Mesendoderm (in vitro differentiated cells): ENCODE results near the gene SERINC3.

Experiments
- DNase-seq: peaks from one replicate; pipeline ENCODE4 v3.0.0; 2013
- H2AK5ac ChIP-seq: 2 replicates; pipeline ENCODE4 v1.6.1; 2013; ENCODE audit warnings: low read length, inconsistent platforms
- H2BK120ac ChIP-seq: 2 replicates; pipeline ENCODE4 v1.6.1; 2013; ENCODE audit warnings: low read depth, mild to moderate bottlenecking, low read length, moderate library complexity, mixed read lengths
- H2BK15ac ChIP-seq: replicated peaks from 2 replicates; pipeline ENCODE4 v1.6.1; 2013; ENCODE audit warnings: low read depth, mild to moderate bottlenecking, moderate library complexity
- H2BK5ac ChIP-seq: 2 replicates; pipeline ENCODE4 v1.6.1; 2013; ENCODE audit warnings: low read length, inconsistent platforms
- H3K18ac ChIP-seq: 2 replicates; pipeline ENCODE4 v1.6.1; 2013; ENCODE audit warnings: mild to moderate bottlenecking, low read length, mixed read lengths
- H3K23ac ChIP-seq: one replicate; pipeline ENCODE4 v1.6.1; 2013; ENCODE audit warnings: low read length
- H3K27ac ChIP-seq: 2 replicates; pipeline ENCODE4 v1.5.1; 2013; ENCODE audit warnings: low read depth, mild to moderate bottlenecking, inconsistent platforms, low read length, moderate library complexity
- H3K27me3 ChIP-seq: 2 replicates; pipeline ENCODE4 v1.6.1; 2013; ENCODE audit warnings: low read length, control low read depth, mild to moderate bottlenecking, inconsistent platforms; ENCODE audit not compliant: insufficient read depth, poor library complexity
- H3K36me3 ChIP-seq: 2 replicates; pipeline ENCODE4 v1.6.1; 2013; ENCODE audit warnings: low read length, inconsistent platforms; ENCODE audit not compliant: control insufficient read depth, insufficient read depth
- H3K4ac ChIP-seq: one replicate; pipeline ENCODE4 v1.6.1; 2013; ENCODE audit warnings: low read depth, mild to moderate bottlenecking, low read length, moderate library complexity
- H3K4me1 ChIP-seq: 2 replicates; pipeline ENCODE4 v1.6.1; 2013; ENCODE audit warnings: low read depth, low read length, inconsistent platforms; ENCODE audit not compliant: control insufficient read depth
- H3K4me2 ChIP-seq: 2 replicates; pipeline ENCODE4 v1.6.1; 2013; ENCODE audit warnings: low read length
- H3K4me3 ChIP-seq: 2 replicates; pipeline ENCODE4 v1.5.1; 2013; ENCODE audit warnings: mild to moderate bottlenecking, low read length
- H3K56ac ChIP-seq: one replicate; pipeline ENCODE4 v1.6.1; 2013; ENCODE audit warnings: low read length
- H3K79me1 ChIP-seq: 2 replicates; pipeline ENCODE4 v1.6.1; 2013; ENCODE audit warnings: low read length, inconsistent platforms
- H3K79me2 ChIP-seq: 2 replicates; pipeline ENCODE4 v1.6.1; 2013; ENCODE audit warnings: mild to moderate bottlenecking, low read length; ENCODE audit not compliant: control insufficient read depth, insufficient read depth
- H3K9ac ChIP-seq: 2 replicates; pipeline ENCODE4 v1.6.1; 2013; ENCODE audit warnings: low read length, inconsistent platforms
- H4K5ac ChIP-seq: one replicate; pipeline ENCODE4 v1.6.1; 2013; ENCODE audit warnings: low read length
- H4K8ac ChIP-seq: one replicate; pipeline ENCODE4 v1.6.1; 2013; ENCODE audit warnings: low read depth, mild to moderate bottlenecking, control low read depth, low read length, moderate library complexity
- WGBS: extraction: QIAGEN DNeasy Blood & Tissue Kit; methylation state at CpG from one replicate; pipeline ENCODE4 v1.1.7; 2013; ENCODE audit warnings: low lambda C conversion rate, missing lambda C conversion rate; ENCODE audit not compliant: insufficient coverage; ENCODE audit errors: extremely low coverage; 5-methylcytosine and 5-hydroxymethylcytosine counted together

SERINC3 gene

GRCh38 chr20:44522841-44523240 is 971 bp upstream of the SERINC3 start:
- peak overlapping the region; percentile 35 for H4K5ac ChIP-seq
- peak overlapping the region; percentile 85 for H3K56ac ChIP-seq
- no peak overlapping the region for H3K23ac ChIP-seq
- no CpG with 5 or more reads among the region's 1 CpG for WGBS
- peak overlapping the region; percentile 82 for H3K27ac ChIP-seq
- H3K79me1 ChIP-seq, result peaks cover 9% of the 10 kb centered on the region
- H3K36me3 ChIP-seq, result no peaks in the 10 kb centered on the region
- peaks cover 37% of the 10 kb centered on the region for H3K79me2 ChIP-seq
- no peak overlapping the region for H3K4me3 ChIP-seq
- DNase-seq, result peak; percentile 91
- H3K4ac ChIP-seq, result peak overlapping the region; percentile 95
- H2BK120ac ChIP-seq, result peak overlapping the region; percentile 93
- H3K4me2 ChIP-seq, result no peak overlapping the region
- H3K9ac ChIP-seq, result peak overlapping the region; percentile 52
- H4K8ac ChIP-seq, result no peak overlapping the region
- H3K18ac ChIP-seq, result peak overlapping the region; percentile 95
- H2AK5ac ChIP-seq, result no peak overlapping the region
- H2BK15ac ChIP-seq, result no peak overlapping the region
- H3K27me3 ChIP-seq, result no peaks in the 10 kb centered on the region
- H2BK5ac ChIP-seq, result peak overlapping the region; percentile 98
- peaks cover 19% of the 10 kb centered on the region for H3K4me1 ChIP-seq

- Histone ChIP-seq H3K79me2 (peaks cover 52% of the 10 kb centered on the region), H3K4me2 (peak overlapping the region; percentile 85), H2AK5ac (peak overlapping the region; percentile 39), H2BK120ac (no peak overlapping the region), H3K23ac (no peak overlapping the region), H2BK15ac (no peak overlapping the region), H3K4me1 (peaks cover 19% of the 10 kb centered on the region), H4K5ac (no peak overlapping the region), H2BK5ac (no peak overlapping the region), H3K18ac (no peak overlapping the region), H3K9ac (peak overlapping the region; percentile 96), H3K56ac (peak overlapping the region; percentile 79), H3K36me3 (no peaks in the 10 kb centered on the region), H4K8ac (no peak overlapping the region), H3K79me1 (peaks cover 12% of the 10 kb centered on the region), H3K27ac (no peak overlapping the region), H3K4ac (no peak overlapping the region), H3K27me3 (no peaks in the 10 kb centered on the region), H3K4me3 (peak overlapping the region; percentile 93)
- no peak for DNase-seq
- WGBS, result no CpG with 5 or more reads among the region's 3 CpGs
Measured at GRCh38 chr20:44520881-44521280, 989 bp downstream of the SERINC3 start.

GRCh38 chr20:44518248-44518647 is 3.6 kb downstream of the SERINC3 start:
- Histone ChIP-seq H3K4me2 (no peak overlapping the region), H3K36me3 (no peaks in the 10 kb centered on the region), H4K5ac (no peak overlapping the region), H3K4me1 (peaks cover 13% of the 10 kb centered on the region), H3K4me3 (no peak overlapping the region), H3K79me2 (peaks cover 64% of the 10 kb centered on the region), H3K9ac (no peak overlapping the region), H2BK15ac (no peak overlapping the region), H3K4ac (no peak overlapping the region), H3K27ac (no peak overlapping the region), H3K23ac (no peak overlapping the region), H2AK5ac (no peak overlapping the region), H4K8ac (no peak overlapping the region), H3K56ac (no peak overlapping the region), H3K27me3 (no peaks in the 10 kb centered on the region), H3K79me1 (peaks cover 16% of the 10 kb centered on the region), H2BK5ac (no peak overlapping the region), H2BK120ac (no peak overlapping the region), H3K18ac (no peak overlapping the region)
- no CpG with 5 or more reads among the region's 3 CpGs for WGBS
- DNase-seq, result no peak

GRCh38 chr20:44517454-44517853 is 4.4 kb downstream of the SERINC3 start:
- H3K56ac ChIP-seq, result no peak overlapping the region
- no peak overlapping the region for H4K5ac ChIP-seq
- no peak overlapping the region for H3K4me2 ChIP-seq
- no peak overlapping the region for H3K9ac ChIP-seq
- no peak overlapping the region for H4K8ac ChIP-seq
- H3K27ac ChIP-seq, result no peak overlapping the region
- H3K4ac ChIP-seq, result peak overlapping the region; percentile 50
- no peak overlapping the region for H3K4me3 ChIP-seq
- H3K79me1 ChIP-seq, result peaks cover 16% of the 10 kb centered on the region
- H2BK5ac ChIP-seq, result no peak overlapping the region
- no peaks in the 10 kb centered on the region for H3K36me3 ChIP-seq
- H3K27me3 ChIP-seq, result no peaks in the 10 kb centered on the region
- no peak overlapping the region for H3K18ac ChIP-seq
- H3K79me2 ChIP-seq, result peaks cover 64% of the 10 kb centered on the region
- H3K23ac ChIP-seq, result no peak overlapping the region
- no peak overlapping the region for H2BK120ac ChIP-seq
- WGBS, result no CpG with 5 or more reads among the region's 3 CpGs
- no peak overlapping the region for H2BK15ac ChIP-seq
- no peak overlapping the region for H2AK5ac ChIP-seq
- H3K4me1 ChIP-seq, result peaks cover 11% of the 10 kb centered on the region
- no peak for DNase-seq

GRCh38 chr20:44516491-44516890 is 5.4 kb downstream of the SERINC3 start:
- Histone ChIP-seq H3K4me3 (no peak overlapping the region), H3K23ac (no peak overlapping the region), H2BK120ac (no peak overlapping the region), H3K79me1 (peaks cover 16% of the 10 kb centered on the region), H4K8ac (no peak overlapping the region), H4K5ac (no peak overlapping the region), H3K4me1 (peaks cover 8% of the 10 kb centered on the region), H3K27me3 (no peaks in the 10 kb centered on the region), H3K4ac (no peak overlapping the region), H2BK15ac (no peak overlapping the region), H3K27ac (no peak overlapping the region), H3K9ac (no peak overlapping the region), H3K56ac (no peak overlapping the region), H2AK5ac (no peak overlapping the region), H3K36me3 (peaks cover 2% of the 10 kb centered on the region), H2BK5ac (no peak overlapping the region), H3K18ac (no peak overlapping the region), H3K4me2 (no peak overlapping the region), H3K79me2 (peaks cover 61% of the 10 kb centered on the region)
- DNase-seq, result no peak
- no CpG with 5 or more reads among the region's 7 CpGs for WGBS

- no peak overlapping the region for H4K8ac ChIP-seq
- no peak overlapping the region for H2BK15ac ChIP-seq
- H2BK120ac ChIP-seq, result no peak overlapping the region
- H3K56ac ChIP-seq, result peak overlapping the region; percentile 1
- H3K4me3 ChIP-seq, result no peak overlapping the region
- no peak overlapping the region for H2AK5ac ChIP-seq
- peaks cover 10% of the 10 kb centered on the region for H3K79me1 ChIP-seq
- no peak overlapping the region for H3K9ac ChIP-seq
- no peak overlapping the region for H3K27ac ChIP-seq
- peaks cover 35% of the 10 kb centered on the region for H3K79me2 ChIP-seq
- no peak overlapping the region for H4K5ac ChIP-seq
- DNase-seq, result no peak
- no peaks in the 10 kb centered on the region for H3K4me1 ChIP-seq
- no peaks in the 10 kb centered on the region for H3K27me3 ChIP-seq
- H3K4me2 ChIP-seq, result no peak overlapping the region
- no peak overlapping the region for H3K4ac ChIP-seq
- no CpG with 5 or more reads among the region's 10 CpGs for whole genome bisulfite sequencing
- peaks cover 5% of the 10 kb centered on the region for H3K36me3 ChIP-seq
- no peak overlapping the region for H3K23ac ChIP-seq
- no peak overlapping the region for H3K18ac ChIP-seq
- H2BK5ac ChIP-seq, result no peak overlapping the region
Measured at GRCh38 chr20:44513871-44514270, 8.0 kb downstream of the SERINC3 start.
